Osteoblast (primary cell): Measurements from ENCODE around the gene SYT8. TPM values are rescaled to one million over a fixed set of nuclear protein-coding genes. Genes with fewer than 3 reads are reported as not detected.
A peak's percentile ranks its signal among the peaks of the same experiment; 100 is the strongest.

Experiments used
- DNase-seq: peaks from one replicate; pipeline ENCODE4 v3.0.0; 2011; ENCODE audit warnings: low spot score, mixed read lengths; ENCODE audit not compliant: insufficient read length; ENCODE audit errors: missing footprints
- H2AFZ ChIP-seq: 2 replicates; pipeline ENCODE4 v1.6.0; 2011; ENCODE audit warnings: mild to moderate bottlenecking, low read length
- H3K27ac ChIP-seq: 2 replicates; pipeline ENCODE4 v1.5.1; 2011; ENCODE audit warnings: mild to moderate bottlenecking, low read depth, low read length, moderate library complexity
- H3K27me3 ChIP-seq: 2 replicates; pipeline ENCODE4 v1.6.0; 2012; ENCODE audit warnings: mild to moderate bottlenecking, control low read depth, inconsistent platforms, low read length, moderate library complexity; ENCODE audit not compliant: insufficient read depth
- H3K36me3 ChIP-seq: 2 replicates; pipeline ENCODE4 v1.5.1; 2011; ENCODE audit warnings: mild to moderate bottlenecking, low read length, control low read depth, moderate library complexity; ENCODE audit not compliant: insufficient read depth
- H3K4me1 ChIP-seq: 2 replicates; pipeline ENCODE4 v1.5.1; 2011; ENCODE audit warnings: mild to moderate bottlenecking, low read length, control low read depth, moderate library complexity; ENCODE audit not compliant: insufficient read depth
- H3K4me2 ChIP-seq: 2 replicates; pipeline ENCODE4 v1.6.0; 2011; ENCODE audit warnings: mild to moderate bottlenecking, low read length; ENCODE audit not compliant: insufficient read depth
- H3K4me3 ChIP-seq: fragments of 200-600 bp; sonication (generic); 3 replicates; pipeline ENCODE4 v1.5.1; 2012; ENCODE audit warnings: mild to moderate bottlenecking, low read length, inconsistent platforms; ENCODE audit not compliant: insufficient read depth
- H3K79me2 ChIP-seq: 2 replicates; pipeline ENCODE4 v1.6.0; 2012; ENCODE audit warnings: mild to moderate bottlenecking, low read length, control low read depth, inconsistent platforms; ENCODE audit not compliant: insufficient read depth
- H3K9me3 ChIP-seq: 2 replicates; pipeline ENCODE4 v1.5.1; 2011; ENCODE audit warnings: low read depth, low read length, control low read depth
- H4K20me1 ChIP-seq: 2 replicates; pipeline ENCODE4 v1.6.0; 2012; ENCODE audit warnings: mild to moderate bottlenecking, low read length, control low read depth; ENCODE audit not compliant: insufficient read depth
- total RNA-seq: library from RNA; depleted of rRNA; stranded (reverse); fragments of >200 nt; gene quantifications from 2 replicates; pipeline ENCODE4 v1.2.3, GENCODE V29; 2012
- TF ChIP-seq, protein P1 (sequence below): IDR thresholded peaks from 2 replicates; pipeline ENCODE4 v1.5.1; 2011; ENCODE audit warnings: mild to moderate bottlenecking, low read depth, low read length, moderate library complexity; ENCODE audit errors: extremely low read depth

The SYT8 gene
- total RNA-seq, 1 donor = 0.36 TPM

DNA sequence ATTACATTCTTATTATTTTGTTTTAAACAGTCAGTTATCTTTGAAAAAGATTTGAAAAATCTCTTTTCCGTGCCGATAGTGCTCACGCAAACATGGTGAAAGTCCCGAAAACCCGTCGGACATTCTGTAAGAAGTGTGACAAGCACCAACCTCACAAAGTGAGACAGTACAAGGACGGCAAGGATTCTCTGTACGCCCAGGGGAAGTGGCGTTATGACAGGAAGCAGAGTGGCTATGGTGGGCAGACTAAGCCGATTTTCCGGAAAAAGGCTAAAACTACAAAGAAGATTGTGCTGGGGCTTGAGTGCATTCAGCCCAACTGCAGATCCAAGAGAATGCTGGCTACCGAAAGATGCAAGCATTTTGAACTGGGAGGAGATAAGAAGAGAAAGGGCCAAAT is 42.3 kb upstream of the SYT8 start:
- Histone ChIP-seq H3K4me2 (no peak overlapping the region), H3K4me1 (peaks cover 4% of the 10 kb centered on the region), H3K9me3 (no peaks in the 10 kb centered on the region), H3K79me2 (no peaks in the 10 kb centered on the region), H3K4me3 (no peak overlapping the region), H3K36me3 (no peaks in the 10 kb centered on the region), H3K27me3 (peaks cover 28% of the 10 kb centered on the region), H2AFZ (no peak overlapping the region), H4K20me1 (no peaks in the 10 kb centered on the region), H3K27ac (no peak overlapping the region)
- DNase-seq = peak; percentile 66
- TF ChIP-seq, protein P1, sequence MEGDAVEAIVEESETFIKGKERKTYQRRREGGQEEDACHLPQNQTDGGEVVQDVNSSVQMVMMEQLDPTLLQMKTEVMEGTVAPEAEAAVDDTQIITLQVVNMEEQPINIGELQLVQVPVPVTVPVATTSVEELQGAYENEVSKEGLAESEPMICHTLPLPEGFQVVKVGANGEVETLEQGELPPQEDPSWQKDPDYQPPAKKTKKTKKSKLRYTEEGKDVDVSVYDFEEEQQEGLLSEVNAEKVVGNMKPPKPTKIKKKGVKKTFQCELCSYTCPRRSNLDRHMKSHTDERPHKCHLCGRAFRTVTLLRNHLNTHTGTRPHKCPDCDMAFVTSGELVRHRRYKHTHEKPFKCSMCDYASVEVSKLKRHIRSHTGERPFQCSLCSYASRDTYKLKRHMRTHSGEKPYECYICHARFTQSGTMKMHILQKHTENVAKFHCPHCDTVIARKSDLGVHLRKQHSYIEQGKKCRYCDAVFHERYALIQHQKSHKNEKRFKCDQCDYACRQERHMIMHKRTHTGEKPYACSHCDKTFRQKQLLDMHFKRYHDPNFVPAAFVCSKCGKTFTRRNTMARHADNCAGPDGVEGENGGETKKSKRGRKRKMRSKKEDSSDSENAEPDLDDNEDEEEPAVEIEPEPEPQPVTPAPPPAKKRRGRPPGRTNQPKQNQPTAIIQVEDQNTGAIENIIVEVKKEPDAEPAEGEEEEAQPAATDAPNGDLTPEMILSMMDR = no peak

DNA sequence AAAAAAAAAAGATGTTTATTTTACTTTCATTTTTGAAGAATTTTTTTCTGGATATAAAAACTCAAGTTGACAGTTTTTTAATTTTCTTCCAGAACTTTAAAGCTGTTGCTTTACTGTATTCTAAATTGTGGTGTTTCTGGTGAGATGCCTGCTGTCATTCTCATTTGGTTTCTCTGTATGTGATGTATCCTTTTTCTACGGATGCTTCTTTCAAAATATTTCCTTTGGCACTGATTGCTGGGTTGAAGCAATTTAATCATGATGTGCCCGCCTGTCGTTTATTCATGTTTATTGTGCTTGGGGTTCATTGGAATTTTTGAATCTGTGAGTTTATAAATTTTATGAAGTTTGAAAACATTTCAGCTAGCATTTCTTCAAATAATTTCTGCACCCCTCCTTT is 41.7 kb upstream of the SYT8 start:
- Histone ChIP-seq H3K36me3 (no peaks in the 10 kb centered on the region), H3K4me3 (peak overlapping the region; percentile 47), H3K4me2 (peak overlapping the region; percentile 69), H2AFZ (no peak overlapping the region), H3K27me3 (peaks cover 28% of the 10 kb centered on the region), H3K27ac (no peak overlapping the region), H4K20me1 (no peaks in the 10 kb centered on the region), H3K79me2 (no peaks in the 10 kb centered on the region), H3K9me3 (no peaks in the 10 kb centered on the region), H3K4me1 (peaks cover 4% of the 10 kb centered on the region)
- TF ChIP-seq, protein P1 = no peak
- DNase-seq = no peak

DNA sequence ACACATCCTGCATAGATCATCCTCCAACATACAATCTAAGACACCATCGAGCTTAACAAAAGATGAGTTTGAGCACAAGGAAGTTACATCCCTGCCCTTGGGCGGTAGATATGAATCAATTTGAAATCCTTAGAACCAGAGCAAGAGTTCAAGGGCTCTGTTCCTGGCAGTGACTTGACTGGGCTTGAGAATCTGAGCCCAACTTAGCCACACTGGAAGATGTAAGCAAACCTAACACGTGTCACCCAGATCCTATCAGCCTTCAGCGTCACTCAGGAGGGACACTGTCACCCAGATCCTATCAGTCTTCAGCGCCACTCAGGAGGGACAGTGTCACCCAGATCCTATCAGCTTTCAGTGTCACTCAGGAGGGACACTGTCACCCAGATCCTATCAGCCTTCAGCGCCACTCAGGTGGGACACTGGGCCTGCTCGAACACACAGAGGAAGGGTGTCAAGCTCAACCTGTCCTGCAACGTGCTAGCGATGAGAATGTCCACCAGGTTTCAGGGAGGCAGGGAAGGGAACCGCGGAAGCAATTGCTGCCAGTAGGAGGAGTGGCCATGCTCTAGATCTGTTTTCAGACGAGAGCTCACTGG is 38.3 kb upstream of the SYT8 start:
- H3K4me2 ChIP-seq = no peak overlapping the region
- peaks cover 24% of the 10 kb centered on the region for H3K27me3 ChIP-seq
- TF ChIP-seq, protein P1 = no peak
- H3K4me1 ChIP-seq = peaks cover 4% of the 10 kb centered on the region
- no peak overlapping the region for H3K4me3 ChIP-seq
- peak; percentile 54 for DNase-seq
- H4K20me1 ChIP-seq = no peaks in the 10 kb centered on the region
- no peak overlapping the region for H2AFZ ChIP-seq
- no peaks in the 10 kb centered on the region for H3K9me3 ChIP-seq
- no peaks in the 10 kb centered on the region for H3K36me3 ChIP-seq
- no peaks in the 10 kb centered on the region for H3K79me2 ChIP-seq
- no peak overlapping the region for H3K27ac ChIP-seq

DNA sequence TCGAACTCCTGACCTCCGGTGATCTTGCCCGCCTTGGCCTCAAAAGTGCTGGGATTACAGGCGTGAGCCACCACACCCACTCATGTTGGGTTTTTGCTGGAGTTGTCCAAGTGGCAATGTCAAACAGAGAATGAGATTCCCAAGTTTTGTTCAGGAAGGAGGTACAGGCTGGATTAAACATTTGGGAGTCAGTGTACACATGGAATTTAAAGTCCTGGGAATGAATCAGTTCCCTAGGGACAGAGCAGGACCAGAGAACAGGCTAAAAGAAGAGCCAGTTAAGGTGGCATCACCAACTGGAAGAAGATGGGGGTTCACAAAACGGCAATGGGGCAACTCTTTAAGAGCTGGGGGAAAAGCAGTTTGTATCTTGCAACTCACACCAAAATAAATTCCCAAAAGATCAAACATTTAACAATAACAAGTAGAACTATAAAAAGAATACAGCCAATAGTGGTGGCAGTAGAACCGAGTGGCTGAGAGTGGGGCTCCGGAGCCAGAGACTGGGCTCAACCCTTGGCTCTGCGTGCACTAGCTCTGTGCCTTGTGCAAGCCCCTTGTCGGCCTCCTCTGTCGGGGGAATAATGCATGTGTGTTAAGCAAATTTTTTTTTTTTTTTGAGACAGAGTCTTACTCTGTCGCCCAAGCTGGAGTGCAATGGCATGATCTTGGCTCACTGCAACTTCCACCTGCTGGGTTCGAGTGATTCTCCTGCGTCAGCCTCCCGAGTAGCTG is 37.2 kb upstream of the SYT8 start:
- Histone ChIP-seq H2AFZ (no peak overlapping the region), H3K79me2 (no peaks in the 10 kb centered on the region)

More for the DNA sequence above, 37.2 kb upstream of the SYT8 start:
- no peak overlapping the region for H3K4me2 ChIP-seq
- H3K4me3 ChIP-seq = no peak overlapping the region
- no peak overlapping the region for H3K27ac ChIP-seq
- peaks cover 4% of the 10 kb centered on the region for H3K4me1 ChIP-seq
- peaks cover 22% of the 10 kb centered on the region for H3K27me3 ChIP-seq
- no peaks in the 10 kb centered on the region for H4K20me1 ChIP-seq
- TF ChIP-seq, protein P1 = no peak
- DNase-seq = peak; percentile 59
- H3K9me3 ChIP-seq = no peaks in the 10 kb centered on the region
- H3K36me3 ChIP-seq = no peaks in the 10 kb centered on the region
